PC-3 (cell line): ENCODE measurements around the gene NR2E1.

Source experiments
- EZH2 ChIP-seq: fragments of 300-600 bp; sonication (generic); IDR thresholded peaks from one replicate; pipeline ENCODE4 v1.6.1; 2017; ENCODE audit warnings: antibody characterized with exemption, mild to moderate bottlenecking, low read length; ENCODE audit not compliant: unreplicated experiment
- EZH2phosphoT487 ChIP-seq: fragments of 300-600 bp; sonication (generic); IDR thresholded peaks from 2 replicates; pipeline ENCODE4 v1.6.1; 2018; ENCODE audit warnings: mild to moderate bottlenecking, antibody characterized with exemption, low read length, borderline replicate concordance
- TF ChIP-seq, protein P1 (sequence below): fragments of 300-600 bp; sonication (generic); conservative IDR thresholded peaks from 2 replicates; pipeline ENCODE4 v1.5.1; 2017; ENCODE audit warnings: antibody characterized with exemption, low read depth, mild to moderate bottlenecking, low read length

DNA sequence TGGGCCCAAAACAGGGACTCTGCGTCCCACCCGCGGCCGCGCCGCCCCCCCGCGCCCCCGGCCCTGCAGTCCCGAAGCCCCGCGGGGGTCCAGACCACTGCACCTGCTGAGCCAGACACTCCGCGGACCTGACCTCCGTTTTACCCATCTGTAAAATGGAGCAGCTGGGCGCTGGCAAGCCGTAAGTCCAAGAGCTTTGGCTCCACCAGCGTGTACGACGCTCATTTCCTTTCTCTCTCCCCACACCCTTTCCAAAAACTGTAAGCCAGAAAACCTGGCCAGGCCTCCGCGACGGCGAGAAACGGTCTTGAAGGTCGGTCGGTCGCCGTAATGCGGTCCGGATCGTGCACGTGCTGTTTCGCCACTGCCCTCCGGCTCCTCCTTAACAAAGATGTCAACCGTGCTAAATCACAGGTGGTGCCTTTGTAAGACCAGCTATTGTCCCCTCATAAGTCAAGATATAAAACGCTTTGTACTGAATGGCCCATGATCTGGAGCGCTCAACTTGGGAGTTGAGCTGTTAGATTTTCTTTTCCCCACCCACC lies 7.8 kb upstream of the NR2E1 start:
- TF ChIP-seq, protein P1, sequence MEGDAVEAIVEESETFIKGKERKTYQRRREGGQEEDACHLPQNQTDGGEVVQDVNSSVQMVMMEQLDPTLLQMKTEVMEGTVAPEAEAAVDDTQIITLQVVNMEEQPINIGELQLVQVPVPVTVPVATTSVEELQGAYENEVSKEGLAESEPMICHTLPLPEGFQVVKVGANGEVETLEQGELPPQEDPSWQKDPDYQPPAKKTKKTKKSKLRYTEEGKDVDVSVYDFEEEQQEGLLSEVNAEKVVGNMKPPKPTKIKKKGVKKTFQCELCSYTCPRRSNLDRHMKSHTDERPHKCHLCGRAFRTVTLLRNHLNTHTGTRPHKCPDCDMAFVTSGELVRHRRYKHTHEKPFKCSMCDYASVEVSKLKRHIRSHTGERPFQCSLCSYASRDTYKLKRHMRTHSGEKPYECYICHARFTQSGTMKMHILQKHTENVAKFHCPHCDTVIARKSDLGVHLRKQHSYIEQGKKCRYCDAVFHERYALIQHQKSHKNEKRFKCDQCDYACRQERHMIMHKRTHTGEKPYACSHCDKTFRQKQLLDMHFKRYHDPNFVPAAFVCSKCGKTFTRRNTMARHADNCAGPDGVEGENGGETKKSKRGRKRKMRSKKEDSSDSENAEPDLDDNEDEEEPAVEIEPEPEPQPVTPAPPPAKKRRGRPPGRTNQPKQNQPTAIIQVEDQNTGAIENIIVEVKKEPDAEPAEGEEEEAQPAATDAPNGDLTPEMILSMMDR = no peak
- peak; percentile 13; the same call in 1 of the 2 replicates for TF ChIP-seq EZH2phosphoT487
- no peak for TF ChIP-seq EZH2
